ENCODE results near the gene CFAP45.

The CFAP45 gene

GRCh38 chr1:159828176-159828575, 71.8 kb downstream of the CFAP45 start:
- DNase-seq (ENCODE audit: low read depth): no peak
- H3K4me3 ChIP-seq (ENCODE audit: low read depth, low read length): no peak overlapping the region
- no peak for TF ChIP-seq CTCF (IDR thresholded peaks at IDR 0.05; ENCODE audit: low read depth, low read length, missing control alignments)

GRCh38 chr1:159827549-159827948, 72.4 kb downstream of the CFAP45 start:
- DNase-seq (ENCODE audit: low read depth): no peak
- TF ChIP-seq CTCF (IDR thresholded peaks at IDR 0.05; ENCODE audit: low read depth, low read length, missing control alignments): no peak

GRCh38 chr1:159827102-159827490, 72.9 kb downstream of the CFAP45 start:
- H3K4me3 ChIP-seq (ENCODE audit: low read depth, low read length): no peak overlapping the region
- no peak for DNase-seq (ENCODE audit: low read depth)
- no peak for TF ChIP-seq CTCF (IDR thresholded peaks at IDR 0.05; ENCODE audit: low read depth, low read length, missing control alignments)

More at GRCh38 chr1:159827549-159827948, 72.4 kb downstream of the CFAP45 start:
- no peak overlapping the region for H3K4me3 ChIP-seq (ENCODE audit: low read depth, low read length)

GRCh38 chr1:159826441-159827101, 73.4 kb downstream of the CFAP45 start, which contains the start of gene SLAMF8:
TSS of gene SLAMF8 (plus strand) at chr1:159826873. CDS start at chr1:159826899, 26 bp downstream.
- no peak for TF ChIP-seq CTCF (IDR thresholded peaks at IDR 0.05; ENCODE audit: low read depth, low read length, missing control alignments)
- DNase-seq (ENCODE audit: low read depth): no peak
- H3K4me3 ChIP-seq (ENCODE audit: low read depth, low read length): no peak within 1 kb of the TSS

- DNase-seq (ENCODE audit: low read depth): no peak
- H3K4me3 ChIP-seq (ENCODE audit: low read depth, low read length): no peak overlapping the region
- TF ChIP-seq CTCF (IDR thresholded peaks at IDR 0.05; ENCODE audit: low read depth, low read length, missing control alignments): no peak
These were observed 74.4 kb downstream of the CFAP45 start for GRCh38 chr1:159825564-159825963.

GRCh38 chr1:159823406-159823805, 76.6 kb downstream of the CFAP45 start:
- no peak for TF ChIP-seq CTCF (IDR thresholded peaks at IDR 0.05; ENCODE audit: low read depth, low read length, missing control alignments)
- DNase-seq (ENCODE audit: low read depth): no peak
- no peak overlapping the region for H3K4me3 ChIP-seq (ENCODE audit: low read depth, low read length)

All from GM12864 (cell line).